ENCODE results near the gene GALNT18.

GALNT18 gene

DNA sequence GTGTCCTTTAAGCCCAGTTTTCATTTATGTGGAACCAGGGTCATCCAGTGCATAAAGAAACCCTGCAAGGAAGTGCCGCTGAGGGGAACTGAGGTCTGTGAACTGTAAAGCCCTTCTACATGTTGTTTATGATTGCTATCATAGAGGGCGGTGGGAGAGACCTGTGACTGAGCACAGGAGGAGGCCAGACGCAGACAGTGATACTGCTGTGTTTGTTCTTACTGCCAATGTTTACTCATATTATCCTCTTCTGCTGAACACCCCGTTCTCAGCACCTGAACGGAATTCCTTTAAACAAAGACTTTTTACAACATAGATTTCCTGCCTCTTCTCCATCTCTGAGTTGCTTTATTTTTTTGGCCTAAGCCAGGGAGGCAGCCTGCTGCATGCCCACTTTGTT, 967 bp upstream of the GALNT18 start:
- ATAC-seq: no peak

DNA sequence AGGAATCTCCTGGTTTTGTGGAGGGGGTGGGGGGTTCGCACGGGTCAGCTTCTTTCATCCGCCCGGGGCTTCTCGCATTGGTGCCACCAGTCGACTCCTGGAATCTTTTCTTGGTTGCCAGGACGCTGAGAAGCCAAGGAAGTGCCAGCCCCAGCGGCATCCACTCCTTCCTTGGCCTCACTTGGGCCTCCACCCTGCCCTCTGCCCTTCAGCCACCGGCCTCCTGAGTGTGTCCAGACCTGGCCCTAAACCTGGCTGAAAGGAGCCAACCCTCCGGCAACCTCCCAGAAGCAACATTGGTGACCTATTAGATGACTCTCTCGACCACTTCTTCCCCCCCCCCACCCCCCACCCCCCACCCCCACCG, 518 bp upstream of the GALNT18 start:
- no peak for ATAC-seq

DNA sequence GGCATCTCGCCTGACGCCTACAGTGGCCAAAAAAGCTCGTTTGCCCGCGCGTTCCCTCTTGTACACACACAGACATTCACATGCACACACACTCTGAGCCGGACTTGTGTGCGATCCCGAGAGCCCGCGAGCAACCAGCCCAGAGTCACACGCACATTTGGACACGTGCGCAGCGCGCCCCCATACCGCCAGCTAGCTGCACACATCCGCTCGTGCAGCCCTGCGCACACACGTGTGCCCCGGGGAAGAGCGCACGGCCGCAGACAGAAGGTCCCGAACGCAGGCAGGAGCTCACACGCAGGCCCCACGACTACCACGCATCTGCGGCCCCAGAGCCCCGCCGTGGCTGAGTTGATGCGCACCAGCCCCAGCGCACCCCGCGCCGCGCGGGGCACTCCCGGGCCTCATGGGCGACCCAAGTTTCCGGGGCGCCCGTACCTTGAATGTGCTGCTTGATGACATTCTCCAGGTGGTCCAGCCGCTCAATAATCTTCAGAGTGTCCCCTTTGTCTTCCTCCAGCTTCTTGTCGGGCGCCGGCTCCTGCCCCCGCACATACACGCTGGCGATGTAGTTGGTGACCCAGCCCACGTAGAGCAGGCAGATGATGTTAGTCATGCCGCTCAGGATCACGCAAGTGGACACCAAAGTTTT, 758 bp downstream of the GALNT18 start:
- ATAC-seq: no peak

DNA sequence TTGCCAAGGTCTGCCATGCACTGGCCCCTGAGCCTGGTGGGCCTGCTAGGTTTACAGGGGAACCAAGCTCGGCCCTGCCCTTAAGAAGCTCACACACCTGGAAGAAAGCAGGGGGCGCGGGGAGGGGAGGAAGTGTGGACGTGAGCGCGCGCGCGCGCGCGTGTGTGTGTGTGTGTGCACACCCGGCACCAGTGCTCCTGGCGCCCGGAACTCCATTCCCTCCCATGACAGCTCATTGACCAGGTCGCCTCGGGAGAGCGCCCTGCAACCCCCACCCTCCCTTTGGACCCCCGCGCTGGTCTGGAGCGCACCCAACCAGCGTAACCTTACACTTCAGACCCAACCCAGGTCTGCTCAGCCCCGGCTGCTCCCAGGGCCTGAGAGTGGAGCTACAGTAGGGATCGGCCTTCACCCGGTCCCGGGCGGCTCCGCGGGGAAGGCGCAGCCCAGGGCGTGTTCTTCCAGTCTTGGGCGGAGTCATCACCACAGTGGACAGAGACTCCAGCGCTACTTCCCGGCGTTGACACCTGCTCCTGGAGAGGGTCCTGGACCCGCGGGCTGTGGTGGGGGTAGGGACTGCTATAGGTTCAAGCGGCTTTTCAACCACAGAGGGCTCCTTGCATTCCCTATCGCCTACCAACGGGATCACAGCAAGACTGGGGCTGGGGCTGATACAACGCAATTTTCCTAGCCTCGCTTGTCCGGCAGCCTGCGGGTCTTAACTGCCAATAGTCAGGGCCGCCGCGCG, 1.5 kb downstream of the GALNT18 start:
- no peak for ATAC-seq

DNA sequence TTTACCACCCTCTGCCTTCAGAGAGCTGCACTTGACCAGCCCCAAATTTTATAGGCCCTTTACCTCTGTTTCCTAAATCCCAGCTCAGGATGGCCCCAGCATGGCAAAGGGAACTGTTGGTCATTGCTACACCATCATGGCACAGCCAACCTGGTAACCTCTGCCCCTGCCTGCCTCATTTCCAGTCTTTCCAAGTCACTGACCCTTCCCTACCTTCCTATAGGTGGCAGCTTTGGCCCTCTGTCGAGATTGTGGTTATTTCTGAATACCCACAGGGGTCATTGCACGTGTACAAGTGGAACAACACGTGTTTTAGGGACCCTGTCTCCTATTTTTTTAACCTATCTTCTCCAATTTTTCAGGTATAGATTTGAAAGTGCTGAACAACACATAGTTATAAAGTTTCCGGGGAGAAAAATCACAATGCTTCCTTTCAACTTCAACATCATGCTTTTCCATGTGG, 2.8 kb downstream of the GALNT18 start:
- ATAC-seq: no peak

DNA sequence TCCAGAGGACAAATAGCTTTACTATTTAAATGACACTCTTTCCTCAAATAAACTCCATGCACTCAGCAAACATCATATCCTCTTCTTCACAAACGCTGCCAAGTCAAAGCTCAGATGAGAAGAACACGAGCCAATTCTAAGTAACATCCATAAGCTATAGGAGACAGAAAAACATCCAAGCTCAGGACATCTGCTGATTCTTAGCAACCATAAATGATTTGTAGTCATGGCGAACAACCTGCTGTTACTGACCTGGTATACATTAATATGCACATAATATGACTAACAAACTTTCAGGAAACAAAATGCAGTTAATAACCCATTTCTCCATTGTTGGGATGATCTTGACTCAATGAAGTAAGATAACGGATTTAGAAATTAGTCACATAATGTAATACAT, 6.7 kb downstream of the GALNT18 start:
- no peak for ATAC-seq

DNA sequence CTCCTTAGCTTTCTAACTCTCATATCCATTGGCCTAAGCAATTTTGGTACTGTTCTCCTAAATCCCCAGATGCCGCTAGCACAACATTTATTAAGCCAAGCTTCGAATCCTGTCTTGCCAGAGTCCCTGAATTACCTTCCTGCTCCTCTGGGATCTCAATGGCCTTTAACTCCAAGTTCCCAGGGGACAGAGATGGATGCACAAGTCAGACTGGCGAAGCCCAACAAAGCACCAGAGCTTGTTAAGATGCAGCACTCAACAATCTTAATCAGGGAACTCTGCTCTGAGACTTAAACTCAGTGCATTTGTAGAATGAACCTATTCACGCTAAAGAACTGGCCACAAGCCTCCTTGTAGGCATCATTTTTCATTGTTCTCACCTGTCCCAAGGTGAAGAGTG, 9.4 kb downstream of the GALNT18 start:
- ATAC-seq: no peak

DNA sequence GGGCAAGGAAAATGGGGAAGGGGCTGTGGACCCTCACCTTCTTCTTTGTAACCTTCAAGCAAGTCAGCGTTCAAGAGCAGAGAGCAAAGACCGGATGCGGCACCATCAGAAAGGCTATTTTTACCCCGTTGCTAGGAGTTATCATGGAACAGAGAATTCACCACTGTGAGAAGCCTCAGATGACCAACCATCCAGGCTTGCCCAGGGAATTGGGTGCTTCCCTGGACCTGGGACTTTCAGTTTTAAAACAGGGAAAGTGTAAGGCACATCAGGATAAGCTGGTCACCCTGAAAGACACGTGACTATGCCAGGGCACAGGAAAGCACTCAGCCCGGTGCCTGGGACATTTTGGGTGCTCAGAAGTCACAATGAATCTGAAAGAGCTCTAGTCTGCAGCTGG, 10.4 kb downstream of the GALNT18 start:
- ATAC-seq: no peak

DNA sequence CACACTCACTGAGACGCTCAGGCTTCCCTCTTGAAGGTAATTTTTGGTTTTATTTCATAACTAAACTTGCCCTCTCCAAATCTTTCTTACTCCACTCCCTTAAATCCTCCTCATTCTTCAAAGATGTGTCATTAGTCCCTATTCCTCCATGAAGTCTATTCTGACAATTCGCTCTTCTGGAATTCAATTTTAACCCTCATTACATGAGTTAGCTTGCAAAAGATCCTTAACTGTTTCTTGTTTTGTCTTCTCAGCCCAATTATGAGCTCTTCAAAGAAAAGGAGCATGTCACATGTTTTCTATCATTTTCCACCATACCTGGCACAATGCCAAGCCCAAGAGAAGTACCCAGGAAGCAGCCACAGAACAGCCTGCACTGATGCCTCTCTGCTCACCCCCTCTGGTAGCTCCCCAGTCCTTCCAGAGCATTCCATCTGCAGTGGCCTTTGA, 13.0 kb downstream of the GALNT18 start:
- ATAC-seq: no peak

DNA sequence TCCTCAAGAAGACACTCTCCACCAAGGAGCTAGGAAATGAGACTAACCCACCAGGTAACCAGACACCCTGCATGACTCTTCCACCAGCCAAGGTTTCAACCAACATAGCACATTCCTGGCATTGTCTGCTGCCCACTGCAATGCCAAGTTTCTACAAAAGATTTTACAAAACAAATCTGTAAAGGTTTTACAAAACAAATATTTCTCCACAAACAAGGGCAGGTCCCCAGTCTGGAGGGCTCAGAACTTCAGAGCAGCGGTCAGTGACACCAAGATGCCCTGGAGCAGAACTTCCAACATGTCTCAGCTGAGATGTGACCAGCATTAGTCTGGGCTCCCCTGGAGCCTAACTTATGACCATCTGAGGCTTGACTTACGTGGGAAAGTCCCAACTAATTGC, 14.0 kb downstream of the GALNT18 start:
- ATAC-seq: no peak

DNA sequence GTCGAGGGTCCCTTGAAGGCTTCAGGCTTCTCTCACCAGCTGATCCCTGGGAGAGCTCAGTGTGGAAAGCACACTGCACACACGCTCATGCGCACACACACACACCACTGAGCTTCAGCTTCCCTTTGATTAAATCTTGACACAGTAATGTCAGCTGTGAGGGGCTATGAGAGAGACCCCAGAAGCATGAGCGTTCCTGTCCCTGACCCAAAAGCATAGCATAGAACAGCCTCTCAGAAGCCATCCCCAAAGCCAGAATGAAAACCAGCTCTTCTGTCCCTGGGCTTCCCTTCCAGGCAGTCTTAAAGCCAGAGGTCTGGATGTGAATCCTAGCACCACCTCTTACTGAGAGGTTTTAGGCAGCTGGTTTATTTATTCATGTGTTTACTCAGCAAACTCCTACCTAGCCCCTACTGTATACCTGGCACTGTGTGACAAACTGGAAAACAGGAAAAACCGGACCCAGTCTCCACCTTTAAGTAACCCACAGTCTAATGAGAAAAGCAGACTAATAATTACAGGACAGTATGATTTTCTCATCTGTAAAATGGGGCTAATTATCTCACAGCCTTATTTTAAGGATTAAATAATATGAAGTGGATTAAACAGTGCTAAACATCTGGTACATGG, 15.9 kb downstream of the GALNT18 start:
- no peak for ATAC-seq

DNA sequence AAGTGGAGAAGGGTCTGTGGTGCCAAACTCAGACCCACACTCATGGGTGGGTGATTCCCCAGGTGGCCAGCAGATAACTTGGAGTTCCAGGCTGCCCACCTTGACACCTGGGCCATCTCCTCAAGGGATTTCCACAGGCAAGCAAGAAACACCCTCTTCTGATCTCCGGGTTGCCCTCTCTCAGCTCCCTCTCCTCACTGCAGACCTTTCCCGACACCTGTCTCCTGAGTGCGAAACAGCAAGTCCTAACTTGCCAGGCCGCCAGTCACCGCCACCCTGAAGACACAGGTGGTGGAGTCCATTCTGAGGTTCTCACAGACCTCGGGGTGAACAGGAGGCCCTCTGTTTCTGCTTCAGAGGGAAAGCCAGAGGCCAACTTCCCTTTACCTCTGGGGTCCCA, 16.6 kb downstream of the GALNT18 start:
- no peak for ATAC-seq

DNA sequence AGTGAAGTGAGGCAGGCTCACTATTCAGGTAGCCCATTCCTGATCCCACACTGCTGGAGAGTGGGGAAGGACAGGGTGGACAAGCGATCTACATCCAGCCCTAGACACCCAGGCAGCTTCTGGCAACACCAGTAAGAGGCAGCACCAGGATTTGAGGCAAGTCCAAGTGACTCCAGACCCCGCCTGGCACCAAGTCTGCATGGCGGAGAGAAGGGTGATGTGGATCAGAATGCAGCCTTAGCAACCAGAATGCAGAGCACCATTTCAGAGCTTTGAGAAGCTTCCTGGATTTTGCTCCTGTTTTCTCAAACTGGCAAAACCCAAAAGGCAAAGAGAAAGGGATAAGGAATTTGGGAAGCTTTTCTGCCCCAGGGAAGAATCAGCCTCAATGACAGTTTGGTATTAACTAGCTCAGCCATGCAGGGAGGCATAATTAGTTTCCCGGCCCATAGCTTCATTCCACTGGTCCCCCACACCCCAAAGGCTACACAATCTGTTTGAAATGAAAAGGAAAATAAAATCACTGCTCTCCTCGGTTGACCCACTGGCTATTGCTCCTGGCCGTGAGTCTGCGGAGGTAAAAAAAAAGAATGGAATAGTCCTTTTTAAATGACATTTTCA, 17.3 kb downstream of the GALNT18 start:
- ATAC-seq: no peak

DNA sequence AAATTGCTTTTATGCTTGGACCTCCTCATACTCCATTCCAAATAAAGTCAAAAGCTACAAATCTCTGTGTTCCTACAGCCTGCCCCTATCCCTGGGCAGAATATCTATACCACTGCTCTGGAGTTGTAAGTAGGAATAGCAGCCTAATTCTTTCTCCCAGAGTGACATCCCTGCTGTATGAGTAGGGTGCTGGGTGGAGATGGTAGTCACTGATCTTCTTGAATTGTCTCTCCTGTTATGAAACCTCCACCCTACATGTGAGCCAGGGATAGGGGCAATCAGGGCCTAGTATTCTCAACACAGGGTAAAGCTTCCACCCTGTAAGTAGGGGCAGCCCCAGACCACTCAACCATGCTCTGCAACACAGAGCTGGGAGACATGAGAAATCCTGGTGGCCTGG, 19.8 kb downstream of the GALNT18 start:
- no peak for ATAC-seq

DNA sequence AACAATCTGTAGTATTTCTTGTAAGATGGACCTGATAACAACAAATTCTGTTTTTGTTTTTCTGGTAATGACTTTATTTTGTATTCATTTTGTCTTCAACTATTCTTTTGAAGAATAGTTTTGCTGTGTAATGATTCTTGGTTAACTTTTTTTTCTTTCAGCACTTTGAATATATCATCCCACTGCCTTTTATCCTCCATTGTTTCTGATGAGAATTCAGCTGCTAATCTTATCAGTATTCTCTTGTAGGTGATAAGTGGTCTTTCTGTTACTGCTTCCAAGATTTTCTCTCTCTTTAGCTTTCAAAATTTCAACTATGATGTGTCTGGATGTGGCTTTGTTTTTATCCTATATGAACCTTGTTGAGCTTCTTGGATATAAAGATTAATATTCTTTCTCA, 21.5 kb downstream of the GALNT18 start:
- ATAC-seq: no peak

DNA sequence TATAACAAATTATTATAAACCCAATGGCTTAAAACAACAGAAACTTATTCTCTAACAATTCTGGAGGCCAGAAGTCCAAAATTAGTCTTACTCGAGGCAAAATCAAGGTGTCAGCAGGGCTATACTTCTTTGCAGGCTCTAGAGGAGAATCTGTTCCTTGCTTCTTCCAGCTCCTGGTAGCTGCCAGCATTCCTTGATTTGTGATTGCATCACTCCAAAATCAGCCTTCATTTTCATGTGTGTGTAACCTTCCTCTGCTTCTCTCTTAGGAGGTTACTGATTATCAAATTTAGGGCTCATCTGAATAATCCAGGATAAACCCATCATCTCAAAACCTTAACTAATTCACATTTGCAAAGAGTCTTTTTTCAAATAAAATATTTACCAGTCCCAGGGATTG, 23.6 kb downstream of the GALNT18 start:
- ATAC-seq: no peak

DNA sequence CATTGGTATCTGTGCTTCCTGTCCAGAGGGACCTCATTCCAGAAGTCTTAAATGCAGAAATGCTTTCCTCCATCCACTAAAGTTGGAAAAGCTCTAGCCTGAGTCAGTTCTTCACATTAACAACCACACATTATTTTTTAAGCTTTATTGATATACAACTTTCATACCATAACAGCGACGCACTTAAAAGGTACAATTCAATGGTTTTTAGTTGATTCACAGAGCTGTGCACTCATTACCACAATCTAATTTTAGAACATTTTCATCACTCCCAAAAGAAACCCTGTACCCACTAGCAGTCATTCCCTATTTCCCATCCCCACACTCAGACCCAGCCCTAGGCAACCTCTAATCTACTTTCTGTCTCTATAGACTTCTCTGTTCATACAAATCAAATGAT, 27.6 kb downstream of the GALNT18 start:
- no peak for ATAC-seq

DNA sequence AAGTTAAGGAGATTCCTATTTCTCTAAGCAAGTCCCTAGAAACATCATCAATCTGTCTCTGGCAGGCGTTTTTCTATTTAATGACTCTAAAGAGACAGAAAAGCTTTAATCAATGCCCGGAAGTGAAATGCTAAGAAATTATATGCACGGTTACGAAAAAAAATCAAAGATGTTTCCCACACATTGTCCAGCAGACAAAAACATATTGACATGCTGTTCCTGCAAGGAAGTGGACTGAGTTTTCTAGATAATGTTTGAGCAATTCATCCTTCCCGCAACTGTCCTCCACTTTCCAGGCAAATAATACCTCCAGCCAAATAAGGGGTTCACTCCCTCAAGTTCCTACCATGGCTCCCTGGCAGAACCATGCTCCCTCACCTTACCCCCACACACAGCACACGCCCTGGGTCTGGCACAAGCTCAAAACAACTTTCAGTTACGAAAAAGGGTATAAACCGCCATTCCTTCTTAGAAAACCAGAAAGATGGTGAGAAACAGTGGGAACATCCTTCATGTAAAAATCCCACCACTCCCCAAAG, 29.6 kb downstream of the GALNT18 start:
- ATAC-seq: no peak

DNA sequence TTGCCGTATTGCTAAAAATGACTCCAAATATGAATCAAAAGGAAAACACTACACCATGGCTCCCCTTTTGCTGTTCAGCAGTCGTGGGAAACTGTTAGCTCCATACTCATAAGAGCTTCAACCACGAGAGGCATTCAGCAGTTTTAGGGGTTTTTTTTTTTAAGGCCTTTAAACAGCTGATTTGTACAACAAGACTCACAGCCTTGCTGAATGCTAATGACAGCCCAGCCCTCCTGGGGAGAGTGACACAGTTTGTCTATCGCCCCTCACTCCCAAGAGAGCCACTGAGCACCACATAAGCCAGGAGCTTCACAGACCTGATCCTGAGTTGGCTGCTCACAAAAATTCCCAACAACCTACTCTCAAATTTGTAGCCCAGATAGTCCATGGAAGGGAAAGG, 32.4 kb downstream of the GALNT18 start:
- ATAC-seq: no peak

DNA sequence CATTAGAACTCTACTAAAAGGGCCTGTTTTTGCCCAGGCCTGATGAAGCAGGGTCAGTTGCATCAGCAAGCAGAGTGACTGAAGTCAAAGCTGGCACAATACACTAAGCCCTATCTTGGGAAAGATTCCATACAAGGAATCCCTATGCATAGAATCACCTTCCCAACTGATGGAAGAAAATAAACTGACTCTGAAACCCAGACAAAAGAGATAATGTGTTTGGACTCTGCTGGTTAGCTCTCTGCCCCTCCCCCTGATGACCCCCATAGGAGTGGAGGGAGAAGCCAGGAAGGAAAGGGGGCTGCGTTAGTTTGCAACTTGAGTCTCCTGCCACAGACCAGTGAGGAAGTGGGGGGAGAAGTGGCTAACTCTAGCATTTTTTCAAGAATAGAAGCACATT, 32.9 kb downstream of the GALNT18 start:
- no peak for ATAC-seq

DNA sequence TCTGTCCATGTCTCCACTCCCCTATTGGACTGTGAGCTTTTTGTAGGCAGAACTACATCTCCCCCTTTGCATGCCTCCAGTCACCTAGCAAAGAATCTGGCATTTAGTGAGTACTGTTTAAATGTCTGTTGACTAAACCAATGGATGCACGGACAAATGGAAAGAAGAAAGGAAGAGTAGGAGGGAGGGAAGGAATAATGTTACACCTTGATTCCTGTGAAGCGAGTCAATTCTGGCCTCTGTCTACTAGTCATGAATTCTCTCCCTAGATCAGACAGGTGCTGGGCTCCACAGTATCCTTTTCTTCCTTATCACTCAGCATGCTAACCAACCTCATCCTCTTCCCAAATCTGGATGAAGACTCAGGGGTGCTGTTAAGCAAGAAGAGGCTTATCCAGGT, 33.6 kb downstream of the GALNT18 start:
- ATAC-seq: no peak

DNA sequence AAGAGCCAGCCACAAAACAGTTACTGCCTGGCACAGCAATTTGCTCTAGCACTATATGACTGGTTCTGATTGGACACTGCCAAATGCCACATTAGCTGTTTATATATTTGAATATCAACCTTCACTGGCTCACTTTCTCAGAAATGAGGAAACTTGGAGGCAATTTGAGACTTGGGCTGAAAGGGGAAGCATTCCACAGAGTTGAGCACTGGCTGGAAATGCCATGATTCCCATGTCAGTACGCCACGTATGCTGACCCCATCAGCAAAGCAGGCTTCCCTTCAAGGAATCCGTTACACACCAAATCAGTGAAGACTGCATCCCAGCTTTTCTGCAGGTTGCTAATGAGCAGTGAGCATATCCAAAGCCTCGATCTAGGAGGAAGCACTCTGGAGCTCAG, 34.7 kb downstream of the GALNT18 start:
- no peak for ATAC-seq

DNA sequence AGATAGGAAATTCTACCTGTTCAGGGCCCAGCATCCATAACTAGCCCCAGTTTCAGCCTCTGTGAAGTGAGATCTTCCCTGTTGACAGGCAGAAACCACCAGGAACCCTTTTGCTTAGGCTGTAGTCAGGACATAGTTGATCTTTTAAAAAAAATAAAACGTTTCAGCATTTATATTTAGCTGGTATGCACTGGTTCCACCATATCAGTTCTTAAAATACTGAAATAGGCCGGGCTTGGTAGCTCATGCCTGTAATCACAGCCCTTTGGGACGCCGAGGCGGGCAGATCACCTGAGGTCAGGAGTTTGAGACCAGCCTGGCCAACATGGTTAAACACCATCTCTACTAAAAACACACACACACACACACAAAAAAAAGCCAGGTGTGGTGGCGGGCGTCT, 35.3 kb downstream of the GALNT18 start:
- ATAC-seq: no peak

DNA sequence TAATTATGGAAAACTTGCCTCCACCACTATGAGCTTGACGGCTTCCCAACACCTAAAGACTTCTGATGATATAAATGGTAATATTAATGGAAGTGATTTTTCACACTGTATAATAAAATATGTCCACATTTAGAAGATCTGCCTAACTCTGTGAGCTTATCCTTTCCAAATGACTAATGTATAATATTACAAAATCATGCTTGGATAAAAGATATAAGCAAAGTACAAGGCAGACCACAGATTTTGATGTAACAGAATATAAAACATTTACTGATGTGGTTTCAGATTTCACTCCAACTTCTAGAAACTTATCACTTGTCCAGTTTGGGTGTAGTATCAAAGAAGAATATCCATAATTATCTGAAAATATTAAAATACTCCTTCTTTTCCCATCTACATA, 36.9 kb downstream of the GALNT18 start:
- ATAC-seq: no peak
